Ectodermal cell (in vitro differentiated cells): ENCODE results near the gene OSM.

Experiments
- H3K27ac ChIP-seq: 2 replicates; pipeline ENCODE4 v1.7.0; 2013; ENCODE audit warnings: mild to moderate bottlenecking, low read depth, low read length; ENCODE audit not compliant: insufficient read depth, poor library complexity, severe bottlenecking
- H3K27me3 ChIP-seq: 2 replicates; pipeline ENCODE4 v1.7.0; 2013; ENCODE audit warnings: mild to moderate bottlenecking, low read length; ENCODE audit not compliant: insufficient read depth, control insufficient read depth, poor library complexity, severe bottlenecking
- H3K36me3 ChIP-seq: one replicate; pipeline ENCODE4 v1.7.0; 2013; ENCODE audit warnings: low read length; ENCODE audit not compliant: control insufficient read depth, insufficient read depth
- H3K4me1 ChIP-seq: one replicate; pipeline ENCODE4 v1.7.0; 2013; ENCODE audit warnings: low read length; ENCODE audit not compliant: control insufficient read depth, insufficient read depth
- H3K4me3 ChIP-seq: 2 replicates; pipeline ENCODE4 v1.7.0; 2013; ENCODE audit warnings: low read depth, low read length, control low read depth; ENCODE audit not compliant: insufficient read depth
- H3K9me3 ChIP-seq: 2 replicates; pipeline ENCODE4 v1.7.0; 2013; ENCODE audit warnings: mild to moderate bottlenecking, low read length, moderate library complexity; ENCODE audit not compliant: control insufficient read depth
- WGBS, 2 experiments: methylation state at CpG; one replicate each; pipeline ENCODE4 v1.1.7; 2013; ENCODE audit warnings: missing lambda C conversion rate in 2 of 2; 5-methylcytosine and 5-hydroxymethylcytosine counted together

OSM gene

DNA sequence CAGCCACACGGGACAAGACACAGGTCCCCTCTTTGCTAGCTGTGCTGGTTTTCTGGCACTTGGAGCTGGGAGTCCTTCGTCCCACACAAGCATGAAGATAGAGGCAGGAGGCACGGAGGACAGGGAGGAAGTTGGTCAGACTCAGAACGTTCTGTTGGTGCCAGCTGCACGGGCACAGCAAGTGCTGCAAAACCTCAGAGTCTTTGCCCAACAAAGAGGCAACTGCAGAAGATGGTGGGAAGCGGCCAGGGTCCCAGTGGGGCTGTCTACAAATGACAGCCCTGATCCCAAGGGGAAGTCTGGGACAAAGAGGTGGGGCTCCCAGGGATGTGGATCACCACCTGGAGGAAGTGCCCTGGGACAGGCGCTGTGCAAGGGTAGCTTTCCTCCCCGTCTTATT, 9.4 kb upstream of the OSM start:
- Histone ChIP-seq H3K9me3 (no peaks in the 10 kb centered on the region), H3K4me1 (no peaks in the 10 kb centered on the region), H3K27me3 (no peaks in the 10 kb centered on the region), H3K36me3 (no peaks in the 10 kb centered on the region), H3K27ac (no peak overlapping the region), H3K4me3 (no peak overlapping the region)
- 92 to 94% methylated on average over 8 of the region's 8 CpGs for WGBS, 2 experiments

DNA sequence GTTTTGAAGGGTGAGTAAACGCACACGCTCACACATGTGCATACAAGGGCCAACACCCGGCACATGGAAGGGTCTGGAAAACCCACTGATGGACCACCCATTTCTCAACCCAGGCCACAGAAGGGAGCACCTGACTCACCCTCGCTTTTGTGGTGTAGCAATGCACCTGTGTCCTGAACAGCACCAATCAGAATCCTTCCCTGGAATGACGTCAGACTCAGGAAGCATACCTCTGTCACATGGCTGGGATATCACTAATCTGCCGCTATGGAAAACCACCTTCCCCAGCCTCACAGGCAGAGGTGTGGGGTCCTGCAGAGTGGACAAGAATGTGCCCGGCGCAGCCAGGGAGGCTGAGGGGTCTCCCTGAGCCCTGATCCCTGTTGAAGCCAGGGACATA, 9.0 kb upstream of the OSM start:
- Histone ChIP-seq H3K4me3 (no peak overlapping the region), H3K4me1 (no peaks in the 10 kb centered on the region), H3K36me3 (no peaks in the 10 kb centered on the region), H3K27me3 (no peaks in the 10 kb centered on the region), H3K27ac (no peak overlapping the region), H3K9me3 (no peaks in the 10 kb centered on the region)
- WGBS, 2 experiments, result 84 to 89% methylated on average over 8 of the region's 8 CpGs

DNA sequence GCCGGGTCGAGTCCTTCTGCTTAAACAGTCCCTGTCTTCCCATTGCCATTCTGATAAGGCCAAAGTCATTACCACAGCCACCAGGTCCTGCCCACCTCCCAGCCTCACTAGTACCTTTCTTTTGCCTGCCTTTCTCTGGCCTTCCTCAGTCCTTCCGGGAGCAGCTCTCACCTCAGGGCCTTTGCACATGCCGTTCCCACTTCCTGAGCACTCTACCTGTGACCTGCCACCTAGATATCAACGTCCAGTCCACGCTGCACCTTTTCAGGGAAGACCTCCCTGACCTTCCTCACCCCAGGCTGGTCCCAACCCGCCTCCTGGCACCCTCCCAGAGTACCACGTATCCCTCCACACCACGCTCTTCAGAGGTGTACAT, 7.8 kb upstream of the OSM start:
- Histone ChIP-seq H3K9me3 (no peaks in the 10 kb centered on the region), H3K27ac (no peak overlapping the region), H3K27me3 (no peaks in the 10 kb centered on the region), H3K4me3 (no peak overlapping the region), H3K36me3 (no peaks in the 10 kb centered on the region), H3K4me1 (no peaks in the 10 kb centered on the region)
- WGBS, 2 experiments, result 92 to 94% methylated on average over 9 of the region's 9 CpGs

DNA sequence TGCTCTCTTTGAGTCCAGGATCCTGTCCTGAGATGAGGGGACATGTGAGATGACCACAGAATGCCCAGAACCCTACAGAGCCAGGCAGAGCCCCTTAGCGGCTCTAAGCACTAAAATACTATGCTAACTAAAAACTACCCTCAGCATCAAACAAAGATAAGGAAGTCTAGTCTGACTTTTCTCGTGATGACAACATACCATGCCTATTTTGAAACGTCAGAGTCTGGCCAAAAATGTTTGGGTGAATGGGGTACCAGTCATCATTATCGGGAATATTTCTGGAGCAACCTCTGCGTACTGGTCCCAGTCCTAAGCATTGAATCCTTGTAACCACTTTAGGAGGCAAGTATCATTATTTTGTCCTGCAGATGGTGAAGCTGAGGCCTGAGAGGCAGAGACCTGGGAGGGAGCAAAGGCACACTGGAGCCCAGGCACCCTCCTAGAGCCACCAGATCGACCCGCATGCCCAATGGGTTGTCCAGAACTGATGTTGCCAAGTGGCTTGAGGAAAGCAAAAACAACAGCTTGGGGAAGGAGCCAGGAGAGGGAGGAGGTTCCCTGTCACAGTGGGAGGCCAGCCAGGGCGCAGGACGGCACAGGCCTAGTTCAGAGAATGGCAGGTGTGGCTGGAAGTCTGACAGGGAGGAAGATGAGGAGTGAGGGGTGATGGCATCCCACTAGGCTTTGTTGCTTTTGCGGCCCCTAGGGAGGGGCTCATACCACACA, 7.2 kb upstream of the OSM start:
- 77% methylated on average over 10 of the region's 10 CpGs for WGBS, 2 experiments
- no peak overlapping the region for H3K27ac ChIP-seq
- H3K9me3 ChIP-seq, result no peaks in the 10 kb centered on the region
- H3K36me3 ChIP-seq, result no peaks in the 10 kb centered on the region
- H3K4me3 ChIP-seq, result no peak overlapping the region
- H3K27me3 ChIP-seq, result no peaks in the 10 kb centered on the region
- H3K4me1 ChIP-seq, result no peaks in the 10 kb centered on the region

DNA sequence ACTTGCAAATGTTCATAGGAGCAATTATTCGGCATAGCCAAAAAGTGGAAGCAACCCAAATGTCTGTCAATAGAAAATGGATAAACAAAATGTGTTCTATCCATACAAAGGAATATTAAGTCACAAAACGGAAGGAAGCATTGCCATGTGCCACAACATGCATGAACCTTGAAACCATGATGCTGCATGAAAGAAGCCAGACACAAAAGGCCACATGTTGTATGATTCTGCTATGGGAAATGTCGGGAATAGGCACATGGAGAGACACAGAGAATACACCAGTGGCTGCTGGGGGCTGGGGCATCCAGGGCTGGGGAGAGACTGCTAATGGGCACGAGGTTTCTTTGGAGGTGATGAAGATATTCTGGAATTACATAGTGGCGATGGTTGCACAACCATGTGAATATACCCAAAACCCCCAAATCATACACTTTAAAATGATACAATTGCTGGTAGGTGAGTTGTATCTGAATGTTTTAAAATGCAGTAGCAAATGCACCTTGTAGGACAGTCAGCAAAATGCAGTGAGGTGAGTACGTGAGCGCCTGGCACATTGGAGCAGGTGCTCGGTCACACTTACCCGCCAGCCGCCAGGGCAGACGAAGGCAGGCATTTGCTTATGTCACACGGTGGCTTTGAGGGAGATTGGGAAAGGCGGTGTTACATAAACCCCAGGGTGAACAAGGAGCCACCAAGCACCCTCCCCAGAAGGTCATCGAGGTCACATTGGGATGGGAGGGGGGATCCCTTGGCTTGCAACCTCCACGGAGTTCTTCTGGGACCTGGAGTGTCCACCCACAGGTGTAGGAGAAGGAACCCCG, 6.3 kb upstream of the OSM start:
- Histone ChIP-seq H3K27ac (no peak overlapping the region), H3K4me1 (no peaks in the 10 kb centered on the region), H3K36me3 (no peaks in the 10 kb centered on the region), H3K4me3 (no peak overlapping the region), H3K9me3 (no peaks in the 10 kb centered on the region), H3K27me3 (no peaks in the 10 kb centered on the region)
- 91 to 92% methylated on average over 15 of the region's 16 CpGs for WGBS, 2 experiments

DNA sequence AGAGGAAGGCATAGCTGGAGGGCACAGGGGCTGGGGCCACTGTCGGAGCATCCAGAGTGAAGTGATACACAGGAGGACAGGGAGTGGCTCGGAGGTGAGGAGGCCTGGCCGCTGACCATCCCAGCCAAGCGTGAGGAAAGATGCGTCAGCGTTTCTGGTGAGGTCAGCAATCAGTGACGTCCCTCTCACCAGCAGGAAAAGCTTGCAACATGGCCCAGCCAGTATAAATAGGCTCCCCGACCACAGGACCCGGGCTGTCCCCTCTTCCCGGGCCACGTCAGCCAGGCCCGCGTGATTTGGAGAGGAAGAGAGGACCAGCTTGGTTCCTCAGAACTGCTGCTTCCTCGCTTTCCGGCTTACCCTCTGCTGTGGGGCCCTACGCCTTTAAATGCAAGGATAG, 4.2 kb upstream of the OSM start:
- Histone ChIP-seq H3K9me3 (no peaks in the 10 kb centered on the region), H3K4me3 (no peak overlapping the region), H3K4me1 (no peaks in the 10 kb centered on the region), H3K27ac (no peak overlapping the region), H3K27me3 (no peaks in the 10 kb centered on the region), H3K36me3 (no peaks in the 10 kb centered on the region)
- WGBS, 2 experiments, result 90% methylated on average over 16 of the region's 16 CpGs

DNA sequence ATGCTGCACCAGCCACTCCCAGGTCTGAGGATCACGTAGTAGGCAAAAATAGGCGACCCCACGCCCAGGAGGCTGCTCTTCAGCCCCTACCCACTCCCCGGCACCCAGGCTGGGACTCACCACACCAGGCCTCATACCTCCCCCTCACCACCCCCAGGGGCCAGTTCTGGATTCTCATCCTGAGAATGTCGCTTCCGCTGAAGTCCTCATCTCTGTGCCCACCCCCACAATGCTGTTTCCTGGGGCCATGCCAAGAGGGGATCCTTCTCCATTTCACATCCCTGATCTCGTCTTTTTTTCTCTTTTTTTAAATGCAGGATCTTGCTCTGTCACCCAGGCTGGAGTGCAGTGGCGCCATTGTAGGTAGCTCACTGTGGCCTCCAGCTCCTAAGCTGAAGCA, 1.7 kb upstream of the OSM start:
- no peaks in the 10 kb centered on the region for H3K4me1 ChIP-seq

DNA sequence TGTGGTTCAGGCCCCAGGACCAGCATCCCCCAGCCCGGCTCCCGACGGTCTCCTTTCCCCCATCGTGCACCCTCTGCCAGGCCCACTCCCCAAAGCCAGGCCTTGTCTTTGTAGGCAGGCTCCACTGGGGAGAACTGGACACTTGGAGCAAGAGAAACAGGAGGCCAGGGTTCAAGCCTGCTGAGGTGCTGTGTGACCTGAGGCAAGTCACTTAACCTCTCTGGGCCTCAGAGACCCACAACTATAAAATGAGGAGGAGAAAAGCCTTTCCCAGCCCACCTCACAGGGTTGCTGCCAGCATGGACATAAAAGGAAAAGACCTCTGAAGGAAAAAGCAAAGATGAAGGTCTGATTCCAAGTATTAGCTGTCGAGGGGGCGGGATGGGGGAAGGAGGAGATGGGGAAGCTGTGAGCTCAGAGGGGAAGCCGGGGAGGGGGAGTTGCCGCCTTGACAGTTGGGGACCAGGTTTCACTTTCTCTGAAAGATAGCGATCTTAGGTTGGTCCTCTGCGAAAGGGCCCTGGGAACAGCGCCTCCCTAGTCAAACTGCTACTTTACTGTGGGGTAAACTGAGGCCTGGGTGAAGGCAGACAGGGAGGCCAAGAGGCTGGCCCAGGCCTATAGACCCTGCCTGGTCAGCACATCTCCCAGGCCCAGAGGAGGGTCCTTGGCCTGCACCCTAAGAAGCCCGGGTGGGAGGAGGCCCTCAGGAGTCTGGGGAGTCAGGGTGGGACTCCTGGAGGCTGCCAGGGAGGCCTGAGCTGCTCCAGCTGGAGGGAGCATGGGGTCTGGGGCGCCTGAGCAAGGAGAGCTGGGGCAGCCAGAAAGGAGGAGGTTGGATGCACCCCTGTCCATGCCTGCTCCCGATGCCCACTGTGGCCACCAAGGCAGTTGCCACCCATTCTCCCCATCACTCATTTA, 991 bp upstream of the OSM start:
- no peaks in the 10 kb centered on the region for H3K9me3 ChIP-seq
- no peak overlapping the region for H3K27ac ChIP-seq
- H3K36me3 ChIP-seq, result no peaks in the 10 kb centered on the region
- no peak overlapping the region for H3K4me3 ChIP-seq
- H3K4me1 ChIP-seq, result no peaks in the 10 kb centered on the region
- WGBS, 2 experiments, result 92 to 95% methylated on average over 14 of the region's 14 CpGs
- peaks cover 6% of the 10 kb centered on the region for H3K27me3 ChIP-seq

More for the DNA sequence above, 1.7 kb upstream of the OSM start:
- H3K36me3 ChIP-seq, result no peaks in the 10 kb centered on the region
- H3K4me3 ChIP-seq, result no peak overlapping the region
- H3K27ac ChIP-seq, result no peak overlapping the region
- 88 to 91% methylated on average over 8 of the region's 8 CpGs for WGBS, 2 experiments
- H3K9me3 ChIP-seq, result no peaks in the 10 kb centered on the region
- H3K27me3 ChIP-seq, result peaks cover 6% of the 10 kb centered on the region

DNA sequence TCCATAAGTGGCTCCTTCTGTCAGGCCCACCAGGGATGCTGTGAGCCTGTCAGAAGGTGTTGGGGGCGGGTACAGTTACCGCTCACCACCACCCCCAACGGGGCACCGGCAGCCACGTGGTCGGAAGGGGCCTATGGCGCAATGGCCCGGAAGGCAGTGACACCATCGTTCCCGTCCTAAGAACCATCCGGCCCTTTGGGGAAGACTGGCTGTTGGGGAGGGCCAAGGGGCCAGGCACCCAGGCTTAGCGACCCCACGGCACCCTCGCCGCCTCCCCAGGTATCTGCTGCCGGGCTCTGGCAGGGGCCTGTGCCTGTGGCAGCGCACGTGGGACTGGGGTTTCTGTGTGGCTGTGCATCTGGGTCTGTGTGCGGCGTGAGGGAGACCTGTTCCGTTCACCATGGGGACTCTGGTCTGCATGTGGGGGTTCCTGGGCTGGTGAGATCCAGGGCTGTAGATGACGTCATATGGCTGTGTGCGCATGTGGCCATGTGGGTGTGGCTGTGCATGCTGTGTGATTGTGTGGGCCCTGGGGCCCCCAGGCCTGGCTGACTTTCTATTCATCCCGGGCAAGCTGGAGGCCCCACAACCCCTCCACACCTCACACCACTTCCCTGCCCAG, 717 bp downstream of the OSM start:
- peaks cover 4% of the 10 kb centered on the region for H3K4me1 ChIP-seq
- no peak overlapping the region for H3K4me3 ChIP-seq
- no peak overlapping the region for H3K27ac ChIP-seq
- no peaks in the 10 kb centered on the region for H3K9me3 ChIP-seq
- H3K27me3 ChIP-seq, result peaks cover 6% of the 10 kb centered on the region
- no peaks in the 10 kb centered on the region for H3K36me3 ChIP-seq
- WGBS, 2 experiments, result 87 to 90% methylated on average over 24 of the region's 24 CpGs
